GM21737 (cell line): ENCODE measurements around the gene VTN.
A peak's percentile ranks its signal among the peaks of the same experiment; 100 is the strongest.

ENCODE experiments used
- ATAC-seq: cut with Tn5 transposase; IDR thresholded peaks from one replicate; pipeline ENCODE4 v1.9.1; 2021; ENCODE audit warnings: mild to moderate bottlenecking, moderate library complexity; ENCODE audit not compliant: unreplicated experiment

The VTN gene

DNA sequence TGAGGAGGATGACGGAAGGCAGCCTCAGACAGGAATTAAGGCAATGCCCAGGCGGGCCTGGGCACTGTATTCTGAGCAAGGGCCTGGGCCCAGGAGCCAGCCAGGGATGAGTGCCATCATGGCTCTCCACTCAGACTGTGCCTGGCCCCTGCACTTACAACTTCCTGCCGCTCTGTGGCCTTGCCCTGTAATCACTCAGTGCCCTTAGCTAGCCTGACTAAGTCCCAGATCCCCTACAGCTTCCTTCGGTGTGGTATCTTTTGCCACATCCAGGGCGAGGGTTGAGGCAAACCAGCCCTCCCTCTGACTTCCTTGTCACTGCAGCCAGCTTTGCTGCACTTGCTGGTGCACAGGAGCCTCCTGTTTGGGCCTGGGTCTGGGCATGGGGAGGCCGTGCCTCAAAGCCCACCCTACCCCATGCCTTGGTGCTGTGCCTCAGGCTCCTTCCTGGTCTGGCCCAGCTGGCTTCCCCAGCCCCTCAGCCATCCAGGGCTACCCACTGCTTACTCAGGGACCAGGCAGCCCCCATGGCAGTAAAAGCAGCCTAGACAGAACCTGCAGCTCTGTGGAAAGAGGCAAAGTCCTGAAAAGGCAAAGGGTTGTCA, 26.6 kb upstream of the VTN start:
- no peak for ATAC-seq

- no peak for ATAC-seq
Measured at GRCh38 chr17:28395968-28396367, 25.9 kb upstream of the VTN start.

DNA sequence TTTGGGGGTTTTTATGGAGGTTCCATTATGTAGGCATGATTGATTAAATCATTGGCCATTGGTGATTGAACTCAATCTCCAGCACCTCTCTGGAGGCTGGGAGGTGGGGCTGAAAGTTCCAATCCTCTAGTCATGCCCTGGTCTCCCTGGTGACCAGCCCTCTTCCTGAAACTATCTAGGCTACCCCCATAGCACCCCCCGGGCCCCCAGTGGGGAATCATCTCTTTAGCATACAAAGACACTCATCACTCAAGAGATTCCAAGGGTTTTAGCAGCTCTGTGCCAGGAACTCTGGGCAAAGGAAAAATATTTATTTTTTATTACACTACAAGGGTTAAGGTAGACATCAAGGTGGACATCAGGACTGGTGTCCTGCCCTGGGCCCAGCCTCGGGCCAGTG, 25.3 kb upstream of the VTN start:
- no peak for ATAC-seq

DNA sequence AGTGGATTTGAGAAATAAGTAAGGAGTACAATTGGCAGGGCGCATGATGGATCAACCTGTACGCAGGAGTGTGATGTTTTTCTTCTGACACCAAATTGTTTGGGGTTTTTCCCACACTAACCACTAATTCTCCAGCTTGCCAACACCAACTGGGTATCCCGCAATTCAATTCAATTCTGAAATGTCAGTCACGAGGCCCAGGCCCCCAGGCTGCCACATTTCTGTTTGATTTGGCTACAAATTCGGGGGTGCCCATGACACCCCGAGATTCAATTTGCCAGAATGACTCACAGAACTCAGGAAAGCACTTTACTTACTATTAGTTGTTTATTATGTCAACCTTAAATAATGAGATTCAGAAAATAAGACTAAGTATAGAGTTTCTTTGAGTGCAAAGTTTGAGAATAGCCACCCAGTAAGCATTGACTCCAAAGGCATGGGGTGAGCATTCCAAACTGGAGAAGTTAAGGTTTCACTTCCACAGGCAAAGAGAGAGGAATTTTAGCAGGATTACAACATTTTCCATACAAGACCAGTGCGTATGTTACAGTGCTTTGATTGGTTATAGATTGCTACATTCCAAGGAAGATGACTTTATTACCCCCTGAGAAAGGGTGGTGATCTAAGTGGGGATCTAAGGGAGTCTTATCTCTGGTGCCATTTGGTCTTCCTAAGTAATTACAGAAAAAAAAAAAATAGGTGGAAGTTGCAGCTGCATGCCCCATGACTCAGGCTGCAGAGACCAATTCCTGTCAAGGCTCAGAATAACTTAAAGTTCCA, 24.4 kb upstream of the VTN start:
- ATAC-seq: no peak

GRCh38 chr17:28392491-28392890, 22.4 kb upstream of the VTN start:
- no peak for ATAC-seq

GRCh38 chr17:28391401-28391800, 21.3 kb upstream of the VTN start:
- no peak for ATAC-seq

- ATAC-seq: no peak
Measured at GRCh38 chr17:28390984-28391383, 20.9 kb upstream of the VTN start.

DNA sequence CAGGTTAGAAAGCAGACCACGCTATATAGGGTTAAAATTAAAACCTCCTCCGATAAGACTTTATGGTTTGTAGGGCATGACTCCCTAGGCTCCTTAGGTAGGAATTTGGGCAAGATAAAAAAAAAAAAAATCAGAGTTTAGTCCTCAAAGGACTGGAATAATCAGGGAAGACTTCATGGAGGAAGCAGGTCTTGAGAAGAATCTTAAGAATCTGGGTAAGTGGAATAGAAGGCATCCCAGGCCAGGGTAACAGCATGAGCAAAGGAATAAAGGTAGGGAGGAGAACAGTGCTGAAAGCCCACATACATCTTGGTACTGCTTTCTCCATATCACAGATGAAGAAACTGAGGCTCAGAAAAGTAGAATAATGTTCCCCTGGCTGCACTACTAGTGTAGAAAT, 20.5 kb upstream of the VTN start:
- ATAC-seq: no peak

DNA sequence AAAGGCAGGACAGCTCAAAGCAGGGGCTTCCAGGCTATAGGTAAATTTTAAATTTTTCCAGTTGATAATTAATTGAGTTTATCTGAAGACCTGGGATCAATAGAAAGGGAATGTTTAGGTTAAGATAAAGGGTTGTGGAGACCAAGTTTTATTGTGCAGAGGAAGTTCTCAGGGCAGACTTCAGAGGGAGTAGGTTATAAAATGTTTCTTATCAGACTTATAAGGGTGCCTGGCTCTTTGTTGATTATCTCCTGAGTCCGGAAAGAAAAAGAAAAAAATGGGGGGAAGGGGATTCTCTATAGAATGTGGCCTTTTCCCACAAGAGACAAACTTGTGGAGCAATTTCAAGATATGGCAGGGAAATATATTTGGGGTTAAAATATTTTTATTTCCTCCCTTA, 20.0 kb upstream of the VTN start:
- no peak for ATAC-seq

DNA sequence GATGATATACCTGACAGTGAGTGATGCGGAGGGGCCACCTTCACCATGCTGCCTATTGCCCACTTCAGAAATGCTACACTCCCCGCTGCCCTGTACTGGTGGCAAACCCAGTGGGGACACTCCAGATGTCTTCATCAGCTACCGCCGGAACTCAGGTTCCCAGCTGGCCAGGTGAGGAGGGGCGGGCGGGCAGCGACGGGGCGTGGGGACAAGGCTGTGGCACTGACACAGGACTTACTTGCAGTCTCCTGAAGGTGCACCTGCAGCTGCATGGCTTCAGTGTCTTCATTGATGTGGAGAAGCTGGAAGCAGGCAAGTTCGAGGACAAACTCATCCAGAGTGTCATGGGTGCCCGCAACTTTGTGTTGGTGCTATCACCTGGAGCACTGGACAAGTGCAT, 18.0 kb upstream of the VTN start:
- ATAC-seq: no peak

DNA sequence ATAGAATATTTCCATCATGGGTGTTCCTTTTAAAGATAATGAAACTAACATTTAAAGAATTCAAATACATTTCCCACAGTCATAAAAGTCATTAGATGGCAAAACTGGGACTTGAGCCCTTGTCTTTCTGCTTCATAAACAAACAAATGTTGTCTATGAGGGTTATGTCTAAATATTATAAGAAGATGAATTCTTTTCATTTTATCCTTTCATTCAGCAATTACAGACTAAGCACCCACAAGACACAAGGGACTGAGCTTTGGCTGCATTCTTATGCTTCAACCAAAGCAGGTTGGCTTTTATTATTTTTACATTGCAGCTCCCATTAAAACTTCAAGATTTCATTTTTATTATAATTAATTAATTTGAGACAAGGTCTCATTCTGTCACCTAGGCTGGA, 16.3 kb upstream of the VTN start:
- no peak for ATAC-seq

DNA sequence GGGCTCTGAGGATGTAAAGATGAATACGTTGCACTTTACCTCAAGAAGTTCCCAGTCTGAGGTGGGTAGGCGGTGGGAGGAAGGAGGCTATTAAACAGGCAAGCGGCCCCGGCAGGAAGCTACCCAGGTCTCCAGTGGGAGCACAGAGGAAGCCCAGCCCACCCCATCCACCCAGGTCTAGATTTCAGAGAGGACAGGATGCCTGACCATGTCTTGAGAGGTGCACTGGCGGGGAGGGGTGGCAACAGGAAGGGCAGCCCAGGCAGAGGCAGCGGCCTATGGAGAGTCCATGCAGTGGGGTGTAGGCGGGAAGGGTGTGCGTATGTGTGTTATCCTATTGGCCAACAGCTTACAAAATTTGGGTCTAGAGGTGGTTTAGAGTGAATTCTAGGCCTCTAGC, 15.3 kb upstream of the VTN start:
- no peak for ATAC-seq

GRCh38 chr17:28385037-28385400, 14.9 kb upstream of the VTN start:
- ATAC-seq: no peak

DNA sequence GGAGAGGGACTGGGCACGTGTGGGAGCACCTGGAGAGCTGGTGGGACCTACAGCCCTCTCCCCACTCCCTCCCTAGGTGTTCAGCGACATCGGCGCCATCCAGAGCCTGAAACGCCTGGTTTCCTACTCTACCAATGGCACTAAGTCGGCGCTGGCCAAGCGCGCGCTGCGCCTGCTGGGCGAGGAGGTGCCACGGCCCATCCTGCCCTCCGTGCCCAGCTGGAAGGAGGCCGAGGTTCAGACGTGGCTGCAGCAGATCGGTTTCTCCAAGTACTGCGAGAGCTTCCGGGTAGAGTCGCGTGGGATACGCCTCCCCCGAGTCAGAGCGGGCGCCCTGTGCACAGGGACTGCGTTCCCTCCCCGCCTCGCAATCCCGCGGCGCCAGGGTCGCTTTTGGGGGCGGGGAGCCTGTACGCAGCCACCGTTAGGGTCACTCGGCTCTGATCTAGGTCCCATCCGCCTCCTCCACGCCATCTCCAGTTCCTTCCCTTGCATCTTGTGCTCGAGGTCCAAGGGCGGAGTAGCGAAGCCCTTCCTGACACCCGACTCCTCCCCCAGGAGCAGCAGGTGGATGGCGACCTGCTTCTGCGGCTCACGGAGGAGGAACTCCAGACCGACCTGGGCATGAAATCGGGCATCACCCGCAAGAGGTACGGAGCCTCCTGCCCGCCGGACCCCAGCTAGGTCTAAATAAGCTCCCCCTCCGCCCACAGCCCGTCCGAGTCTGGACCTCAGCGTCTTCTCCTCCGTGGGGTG, 14.4 kb upstream of the VTN start:
- ATAC-seq: peak; percentile 79

DNA sequence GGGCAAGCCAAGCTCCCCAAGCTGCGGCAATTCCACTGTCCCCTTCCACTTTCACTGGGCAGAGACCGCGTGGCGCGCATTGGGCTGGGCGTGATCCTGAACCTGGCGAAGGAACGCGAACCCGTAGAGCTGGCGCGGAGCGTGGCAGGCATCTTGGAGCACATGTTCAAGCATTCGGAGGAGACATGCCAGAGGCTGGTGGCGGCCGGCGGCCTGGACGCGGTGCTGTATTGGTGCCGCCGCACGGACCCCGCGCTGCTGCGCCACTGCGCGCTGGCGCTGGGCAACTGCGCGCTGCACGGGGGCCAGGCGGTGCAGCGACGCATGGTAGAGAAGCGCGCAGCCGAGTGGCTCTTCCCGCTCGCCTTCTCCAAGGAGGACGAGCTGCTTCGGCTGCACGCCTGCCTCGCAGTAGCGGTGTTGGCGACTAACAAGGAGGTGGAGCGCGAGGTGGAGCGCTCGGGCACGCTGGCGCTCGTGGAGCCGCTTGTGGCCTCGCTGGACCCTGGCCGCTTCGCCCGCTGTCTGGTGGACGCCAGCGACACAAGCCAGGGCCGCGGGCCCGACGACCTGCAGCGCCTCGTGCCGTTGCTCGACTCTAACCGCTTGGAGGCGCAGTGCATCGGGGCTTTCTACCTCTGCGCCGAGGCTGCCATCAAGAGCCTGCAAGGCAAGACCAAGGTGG, 11.2 kb upstream of the VTN start:
- no peak for ATAC-seq

DNA sequence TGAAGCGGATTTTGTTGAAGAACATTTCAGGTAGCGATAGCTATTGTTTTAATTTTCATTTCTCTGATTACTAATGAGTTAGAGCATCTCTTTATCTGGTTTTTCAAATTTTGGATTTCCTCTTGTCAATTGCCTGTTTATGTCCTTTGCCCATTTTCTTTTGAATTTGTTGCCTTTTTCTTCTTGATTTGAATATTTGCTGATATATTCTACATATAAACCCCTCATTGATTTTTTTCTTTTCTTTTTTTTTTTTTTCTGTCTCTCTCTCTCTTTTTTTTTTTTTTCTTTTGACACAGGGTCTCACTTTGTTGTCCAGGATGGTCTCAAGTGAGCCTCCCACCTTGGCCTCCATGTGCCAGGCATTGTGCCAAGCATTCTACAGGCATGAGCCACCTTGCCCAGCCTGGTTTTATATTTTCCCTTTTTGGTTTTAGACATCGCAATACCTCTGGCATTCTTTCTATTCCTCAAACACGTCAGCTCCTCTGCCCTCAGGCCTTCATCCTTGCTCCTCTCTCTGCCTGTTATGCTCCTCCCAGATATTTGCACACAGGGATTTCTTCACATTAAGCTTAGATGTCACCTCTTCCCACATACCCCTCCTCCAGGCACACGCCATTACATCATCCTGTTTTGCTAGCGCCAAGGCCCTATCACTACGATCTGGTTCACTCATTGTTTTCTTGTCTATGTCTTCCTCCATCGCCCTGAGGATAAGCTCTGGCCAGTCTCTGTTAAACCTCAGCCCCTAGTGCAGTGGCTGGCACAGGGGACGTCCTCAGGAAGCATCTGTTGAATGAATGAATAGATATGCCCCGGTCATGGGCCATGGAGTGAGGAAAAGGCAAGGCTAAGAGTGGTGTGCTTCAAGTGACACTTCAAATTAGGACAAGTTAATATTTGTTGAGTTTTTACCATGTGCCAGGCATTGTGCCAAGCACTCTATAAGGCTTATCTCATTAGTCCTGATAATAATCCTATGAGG, 10.0 kb upstream of the VTN start:
- no peak for ATAC-seq

DNA sequence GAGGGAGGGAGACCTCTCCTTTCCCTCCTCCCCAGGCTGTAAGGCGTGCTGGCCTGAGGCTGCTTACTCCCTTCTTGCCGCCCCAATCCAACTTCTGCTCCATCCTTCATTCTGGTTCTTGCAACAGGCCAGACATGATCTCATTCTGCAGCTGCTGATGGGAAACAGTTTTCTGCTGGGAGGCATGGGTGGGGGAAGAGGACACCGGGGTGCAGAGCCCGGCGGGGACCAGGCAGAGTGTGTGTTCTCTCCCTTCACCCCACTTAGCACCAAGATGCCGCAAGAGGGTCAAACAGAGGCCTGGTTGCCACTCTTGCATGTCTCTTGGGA, 2.8 kb upstream of the VTN start:
- no peak for ATAC-seq

- ATAC-seq: no peak
Measured at GRCh38 chr17:28372203-28372944, 2.3 kb upstream of the VTN start.

DNA sequence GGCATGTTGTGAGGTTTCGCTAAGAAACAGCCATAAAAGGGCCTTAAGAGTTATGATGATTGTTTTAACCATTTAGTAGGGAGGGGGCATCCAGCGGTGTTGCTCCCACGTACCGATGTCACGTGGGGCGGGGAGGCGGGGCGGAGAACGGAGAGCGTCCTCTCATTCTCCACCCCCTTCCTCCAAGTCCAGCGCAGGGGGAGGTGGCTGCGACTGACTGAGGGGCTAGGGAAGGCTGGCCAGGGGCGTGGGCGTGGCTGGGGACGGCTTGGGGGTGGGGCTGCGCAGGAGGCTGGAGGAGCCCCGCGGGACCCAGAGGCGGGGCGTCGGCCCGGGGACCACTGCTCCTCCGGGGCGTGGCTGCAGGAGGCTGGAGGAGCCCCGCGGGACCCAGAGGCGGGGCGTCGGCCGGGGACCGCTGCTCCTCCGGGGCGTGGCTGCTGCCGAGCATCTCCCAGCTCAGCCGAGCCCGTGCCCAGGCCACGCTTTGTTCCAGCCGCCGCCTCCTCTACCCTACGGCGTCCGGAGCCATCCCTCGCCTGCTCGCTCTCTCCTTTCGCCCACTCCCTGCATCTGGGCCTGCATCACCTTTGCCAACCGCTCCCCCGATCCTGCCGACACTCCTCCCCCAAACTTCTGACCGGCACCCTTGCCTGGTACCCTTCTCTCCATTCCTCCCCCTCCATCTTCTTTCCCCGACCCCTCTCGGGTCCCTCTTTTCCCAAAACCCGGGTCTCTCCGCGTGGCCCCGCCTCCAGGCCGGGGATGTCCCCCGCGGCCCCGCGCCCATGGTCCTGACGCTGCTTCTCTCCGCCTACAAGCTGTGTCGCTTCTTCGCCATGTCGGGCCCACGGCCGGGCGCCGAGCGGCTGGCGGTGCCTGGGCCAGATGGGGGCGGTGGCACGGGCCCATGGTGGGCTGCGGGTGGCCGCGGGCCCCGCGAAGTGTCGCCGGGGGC, 1.4 kb upstream of the VTN start, which contains the start of gene SARM1:
SARM1 (plus strand) TSS at position 450 of the 958 bp plus-strand sequence; CDS start at position 789, 339 bp downstream.
- ATAC-seq: peak; percentile 82
